GM21367 (cell line): ENCODE measurements around the gene BLOC1S4.
"Not testable (repeated sequence)": the region's sequence is repeated elsewhere in the genome, so short reads cannot be mapped to it uniquely, and the experiment has no call there.

Experiments
- ATAC-seq: cut with Tn5 transposase; IDR thresholded peaks from one replicate; pipeline ENCODE4 v1.9.1; 2021; ENCODE audit not compliant: unreplicated experiment

The BLOC1S4 gene, protein sequence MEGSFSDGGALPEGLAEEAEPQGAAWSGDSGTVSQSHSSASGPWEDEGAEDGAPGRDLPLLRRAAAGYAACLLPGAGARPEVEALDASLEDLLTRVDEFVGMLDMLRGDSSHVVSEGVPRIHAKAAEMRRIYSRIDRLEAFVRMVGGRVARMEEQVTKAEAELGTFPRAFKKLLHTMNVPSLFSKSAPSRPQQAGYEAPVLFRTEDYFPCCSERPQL

DNA sequence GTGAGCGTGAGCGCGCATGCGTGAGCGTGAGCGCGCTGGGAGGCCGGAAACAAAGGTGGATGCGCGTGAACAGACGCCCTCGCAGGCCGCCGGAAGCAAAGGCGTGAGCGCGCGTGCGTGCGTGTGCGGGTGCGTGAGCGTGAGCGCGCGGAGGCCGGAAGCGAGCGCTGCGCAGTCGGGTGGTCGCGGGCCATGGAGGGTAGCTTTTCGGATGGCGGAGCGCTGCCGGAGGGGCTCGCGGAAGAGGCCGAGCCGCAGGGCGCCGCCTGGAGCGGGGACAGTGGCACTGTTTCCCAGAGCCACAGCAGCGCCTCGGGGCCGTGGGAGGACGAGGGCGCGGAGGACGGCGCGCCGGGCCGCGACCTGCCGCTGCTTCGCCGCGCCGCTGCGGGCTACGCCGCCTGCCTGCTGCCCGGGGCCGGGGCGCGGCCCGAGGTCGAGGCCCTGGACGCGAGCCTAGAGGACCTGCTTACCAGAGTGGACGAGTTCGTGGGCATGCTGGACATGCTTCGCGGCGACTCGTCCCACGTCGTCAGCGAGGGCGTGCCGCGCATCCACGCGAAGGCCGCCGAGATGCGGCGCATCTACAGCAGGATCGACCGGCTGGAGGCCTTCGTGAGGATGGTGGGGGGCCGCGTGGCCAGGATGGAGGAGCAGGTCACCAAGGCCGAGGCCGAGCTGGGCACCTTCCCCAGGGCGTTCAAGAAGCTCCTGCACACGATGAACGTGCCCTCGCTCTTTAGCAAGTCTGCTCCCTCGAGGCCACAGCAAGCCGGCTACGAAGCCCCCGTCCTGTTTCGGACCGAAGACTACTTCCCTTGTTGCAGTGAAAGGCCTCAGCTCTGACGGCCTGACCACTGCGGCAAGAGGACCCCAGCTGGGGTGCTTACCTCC lies at the start of gene BLOC1S4:
TSS of gene BLOC1S4 (plus strand) at position 157 of the 894 bp plus-strand sequence. CDS start at position 193, 36 bp downstream.
- peak; percentile 72 for ATAC-seq

DNA sequence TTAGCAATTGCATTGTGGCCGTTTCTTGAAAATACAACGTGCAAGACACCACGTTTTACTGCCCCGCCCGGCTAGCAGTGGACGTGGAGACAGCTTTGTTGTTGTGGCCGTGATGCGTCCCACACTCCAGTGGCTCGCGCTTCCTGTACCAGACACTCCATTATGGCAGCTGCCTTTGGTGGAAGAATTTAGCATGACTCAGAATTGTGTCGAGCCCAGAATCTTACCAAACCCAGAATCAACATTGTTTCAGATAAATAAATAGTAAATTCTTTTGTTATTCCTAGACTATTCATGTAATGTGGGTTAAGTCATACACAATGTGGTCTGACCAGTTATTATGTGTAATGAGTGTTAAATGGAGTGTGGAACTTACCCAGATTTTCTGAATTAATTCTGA lies 47.6 kb upstream of the BLOC1S4 start:
- no peak for ATAC-seq

DNA sequence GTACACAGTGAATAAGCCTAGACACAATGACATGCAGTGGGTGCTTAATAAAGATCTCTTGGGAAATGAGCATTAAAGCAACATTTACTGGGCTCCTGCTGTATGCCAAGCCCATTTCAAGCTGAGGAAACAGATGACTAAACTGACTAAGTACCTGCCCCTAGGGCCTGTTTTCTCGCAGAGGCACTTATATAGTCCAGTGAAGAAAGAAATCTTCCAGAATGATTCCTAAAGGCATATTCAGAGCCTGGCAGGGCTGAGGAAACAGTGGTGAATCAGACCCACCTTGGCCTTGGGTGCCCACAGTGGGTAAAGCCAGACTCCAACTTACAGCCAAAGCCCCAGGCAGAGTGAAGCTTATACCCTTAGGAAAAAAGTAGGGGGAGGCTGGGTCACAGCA lies 44.3 kb upstream of the BLOC1S4 start:
- no peak for ATAC-seq

DNA sequence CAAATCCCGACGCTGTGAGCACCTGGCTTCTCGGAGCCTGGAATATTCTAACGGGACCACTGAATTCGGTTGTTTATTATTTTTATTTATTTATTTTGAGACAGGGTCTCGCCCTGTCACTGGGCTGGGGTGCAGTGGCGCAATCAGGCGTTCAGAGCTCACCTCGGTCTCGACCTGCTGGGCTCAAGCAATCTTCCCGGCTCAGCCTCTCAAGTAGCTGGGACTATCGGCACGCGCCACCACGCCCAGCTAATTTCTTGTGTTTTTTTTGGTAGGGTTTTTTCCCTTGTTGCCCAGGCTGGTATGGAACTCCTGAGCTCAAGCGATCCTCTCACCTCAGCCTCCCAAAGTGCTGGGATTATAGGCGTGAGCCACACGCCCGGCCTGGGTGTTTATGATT lies 43.8 kb upstream of the BLOC1S4 start:
- no peak for ATAC-seq

DNA sequence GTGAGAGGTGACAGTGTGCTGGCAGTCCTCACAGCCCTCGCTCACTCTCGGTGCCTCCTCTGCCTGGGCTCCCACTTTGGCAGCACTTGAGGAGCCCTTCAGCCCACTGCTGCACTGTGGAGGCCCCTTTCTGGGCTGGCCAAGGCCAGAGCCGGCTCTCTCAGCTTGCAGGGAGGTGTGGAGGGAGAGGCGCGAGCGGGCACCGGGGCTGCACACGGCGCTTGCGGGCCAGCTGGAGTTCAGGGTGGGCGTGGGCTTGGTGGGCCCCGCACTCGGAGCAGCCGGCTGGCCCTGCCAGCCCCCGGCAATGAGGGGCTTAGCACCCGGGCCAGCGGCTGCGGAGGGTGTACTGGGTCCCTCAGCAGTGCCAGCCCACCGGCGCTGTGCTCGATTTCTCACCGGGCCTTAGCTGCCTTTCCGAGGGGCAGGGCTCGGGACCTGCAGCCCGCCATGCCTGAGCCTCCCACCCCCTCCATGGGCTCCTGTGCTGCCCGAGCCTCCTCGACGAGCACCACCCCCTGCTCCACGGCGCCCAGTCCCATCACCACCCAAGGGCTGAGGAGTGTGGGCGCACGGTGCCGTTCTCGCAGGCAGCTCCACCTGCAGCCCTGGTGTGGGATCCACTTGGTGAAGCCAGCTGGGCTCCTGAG lies 43.3 kb upstream of the BLOC1S4 start:
- ATAC-seq: not testable (repeated sequence)

DNA sequence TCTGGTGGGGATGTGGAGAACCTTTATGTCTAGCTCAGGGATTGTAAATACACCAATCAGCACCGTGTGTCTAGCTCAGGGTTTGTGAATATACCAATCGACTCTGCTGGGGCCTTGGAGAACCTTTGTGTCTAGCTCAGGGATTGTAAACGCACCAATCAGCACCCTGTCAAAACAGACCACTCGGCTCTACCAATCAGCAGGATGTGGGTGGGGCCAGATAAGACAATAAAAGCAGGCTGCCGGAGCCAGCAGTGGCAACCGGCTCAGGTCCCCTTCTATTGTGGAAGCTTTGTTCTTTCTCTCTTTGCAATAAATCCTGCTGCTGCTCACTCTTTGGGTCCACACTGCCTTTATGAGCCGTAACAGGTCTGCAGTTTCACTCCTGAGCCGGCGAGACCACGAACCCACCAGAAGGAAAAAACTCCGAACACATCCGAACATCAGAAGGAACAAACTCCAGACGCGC lies 42.7 kb upstream of the BLOC1S4 start:
- not testable (repeated sequence) for ATAC-seq

DNA sequence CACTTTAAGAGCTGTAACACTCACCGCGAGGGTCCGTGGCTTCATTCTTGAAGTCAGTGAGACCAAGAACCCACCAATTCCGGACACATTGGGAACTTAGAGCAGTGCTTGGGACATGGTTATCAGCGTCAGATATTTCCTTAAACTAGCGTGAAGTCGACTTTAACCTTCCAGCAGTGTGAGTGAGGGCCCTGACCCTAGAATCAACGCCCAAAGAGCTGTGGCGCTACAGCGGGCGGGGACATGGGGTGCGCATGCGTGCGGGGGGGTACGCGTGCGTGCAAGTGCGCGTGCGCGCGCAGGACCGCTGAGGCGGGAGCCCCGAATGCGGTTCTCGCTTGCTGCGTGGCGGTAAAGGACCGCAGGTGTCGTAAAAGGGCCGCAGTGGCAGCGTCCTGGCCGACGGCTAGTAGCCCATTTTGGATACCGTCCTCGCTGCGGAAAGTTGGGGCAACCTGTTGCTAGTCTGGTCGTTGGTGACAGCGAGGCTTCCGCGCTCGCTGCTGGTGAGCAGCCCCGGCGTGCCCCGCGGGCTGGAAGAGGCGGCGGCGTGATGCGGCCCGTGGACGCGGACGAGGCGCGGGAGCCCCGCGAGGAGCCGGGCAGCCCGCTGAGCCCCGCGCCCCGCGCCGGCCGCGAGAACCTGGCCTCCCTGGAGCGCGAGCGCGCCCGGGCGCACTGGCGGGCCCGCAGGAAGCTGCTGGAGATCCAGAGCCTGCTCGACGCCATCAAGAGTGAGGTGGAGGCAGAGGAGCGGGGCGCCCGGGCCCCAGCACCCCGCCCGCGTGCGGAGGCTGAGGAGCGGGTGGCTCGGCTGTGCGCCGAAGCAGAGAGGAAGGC lies 42.1 kb upstream of the BLOC1S4 start:
- ATAC-seq: peak; percentile 55

DNA sequence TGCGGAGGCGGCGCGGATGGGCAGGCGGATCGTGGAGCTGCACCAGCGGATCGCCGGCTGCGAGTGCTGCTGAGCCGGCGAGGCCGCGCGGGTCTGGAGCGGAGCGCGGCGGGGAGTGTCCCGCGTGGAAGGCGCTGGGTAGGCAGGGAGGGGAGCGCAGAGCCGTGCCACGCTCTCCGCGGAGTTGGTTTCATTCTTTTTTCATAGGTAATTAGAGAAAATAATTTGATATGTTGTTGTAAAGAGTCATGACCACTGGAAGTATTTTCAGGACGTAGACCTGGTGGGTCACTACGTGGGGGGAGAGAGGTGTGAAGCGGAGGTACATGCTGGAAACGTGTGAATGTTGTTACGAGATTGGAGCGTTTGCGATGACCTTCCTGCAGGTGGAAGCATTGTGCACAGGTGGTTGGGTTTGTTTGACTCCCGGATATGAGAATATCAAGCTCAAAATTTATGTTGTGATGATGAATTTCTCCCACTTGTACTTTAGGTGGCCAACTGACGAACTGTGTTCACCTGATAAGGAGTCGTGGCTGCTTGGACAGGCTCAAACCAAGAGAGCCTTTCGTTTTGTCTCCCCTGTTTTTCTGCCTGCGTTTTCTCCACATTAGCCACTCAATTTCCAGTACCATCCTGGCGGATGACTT lies 41.3 kb upstream of the BLOC1S4 start:
- ATAC-seq: peak; percentile 47

DNA sequence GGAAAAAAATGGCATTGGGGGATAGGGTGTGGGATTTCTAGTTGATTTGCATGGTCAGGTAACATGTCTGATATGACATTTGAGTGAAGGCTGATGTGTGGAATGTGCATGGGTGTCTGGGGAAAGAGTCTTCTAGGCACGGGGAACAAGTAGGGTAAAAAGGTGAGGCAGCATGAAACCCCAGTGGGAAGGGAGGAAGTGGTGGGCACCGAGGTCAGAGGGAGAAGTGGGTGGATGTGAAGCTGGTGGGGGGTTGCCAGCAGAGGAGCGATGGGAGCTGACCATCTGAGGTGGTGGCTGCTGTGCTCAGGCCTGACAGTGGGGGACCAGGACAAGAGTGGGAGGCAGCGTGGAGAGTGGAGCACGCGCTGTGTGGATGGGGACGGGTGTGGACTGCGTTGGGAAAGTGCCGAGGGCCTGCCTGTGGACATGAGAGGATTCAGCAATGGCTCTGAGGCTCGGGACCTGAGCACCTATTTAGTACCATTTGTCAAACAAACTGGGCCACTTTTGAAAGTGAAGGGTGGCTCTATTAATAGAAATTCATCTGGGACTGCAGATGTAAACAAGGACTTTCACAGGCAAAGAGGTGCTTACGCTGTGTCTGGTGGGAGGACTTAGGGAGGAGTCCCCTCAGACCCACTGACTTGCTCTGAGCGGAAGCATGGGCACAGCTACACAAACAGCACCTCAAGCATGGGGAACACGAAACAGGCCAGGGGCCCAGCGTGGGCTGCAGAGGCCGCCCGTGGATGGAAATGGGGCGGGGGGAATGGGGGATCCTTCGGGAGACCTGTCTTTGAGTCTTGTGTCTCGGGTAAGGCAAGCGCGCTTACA lies 39.0 kb upstream of the BLOC1S4 start:
- ATAC-seq: no peak

DNA sequence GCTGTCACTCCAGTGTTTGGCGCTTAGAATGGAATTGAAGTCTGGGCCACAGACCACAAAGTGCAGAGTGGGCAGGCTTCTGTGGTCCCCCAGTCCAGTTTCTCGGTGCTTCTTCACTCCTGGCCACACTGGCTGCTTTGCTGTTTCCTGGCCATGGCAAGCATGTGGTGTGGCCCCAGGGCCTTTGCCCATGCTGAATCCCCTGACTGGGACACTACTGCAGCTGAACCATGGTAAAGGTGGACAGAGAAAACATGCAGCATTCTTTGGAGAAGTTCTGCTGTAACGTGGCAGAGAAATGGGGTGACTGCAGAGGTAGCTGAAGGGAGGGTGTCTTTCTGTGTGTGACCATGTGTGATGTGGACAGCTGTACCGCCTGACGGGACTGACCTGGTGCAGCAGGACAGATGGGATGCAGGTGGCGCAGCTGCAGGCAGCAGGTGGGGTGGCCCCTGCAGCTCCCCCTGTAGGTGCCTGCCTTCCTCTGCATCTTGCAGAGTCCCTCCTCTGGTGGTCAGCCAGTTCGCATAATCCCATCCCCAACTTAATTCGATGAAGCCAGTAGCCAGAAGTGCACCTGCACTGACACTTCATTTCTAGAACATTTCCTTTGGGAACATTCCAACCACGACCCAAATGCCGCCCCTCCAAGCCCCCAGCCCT lies 35.5 kb upstream of the BLOC1S4 start:
- ATAC-seq: no peak

DNA sequence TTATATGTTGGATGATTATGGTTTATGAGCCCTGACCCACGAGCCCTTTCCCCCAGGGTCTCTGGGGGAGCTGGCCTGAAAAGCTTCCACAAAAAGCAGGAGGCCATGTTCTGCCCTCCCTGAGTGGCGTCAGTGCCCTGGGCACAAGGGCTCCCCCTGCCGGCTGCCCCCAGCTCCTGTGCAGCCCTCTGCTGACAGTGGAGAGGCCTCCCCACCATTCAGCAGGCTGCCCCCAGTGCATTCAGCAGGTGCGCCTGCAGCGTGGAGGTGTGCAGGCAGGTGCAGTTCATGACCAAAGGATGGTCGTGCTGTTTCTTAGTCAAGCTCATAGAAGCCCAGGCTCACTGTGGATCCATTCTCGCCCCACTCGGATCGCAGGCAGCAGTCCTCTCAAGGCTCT lies 34.8 kb upstream of the BLOC1S4 start:
- no peak for ATAC-seq

DNA sequence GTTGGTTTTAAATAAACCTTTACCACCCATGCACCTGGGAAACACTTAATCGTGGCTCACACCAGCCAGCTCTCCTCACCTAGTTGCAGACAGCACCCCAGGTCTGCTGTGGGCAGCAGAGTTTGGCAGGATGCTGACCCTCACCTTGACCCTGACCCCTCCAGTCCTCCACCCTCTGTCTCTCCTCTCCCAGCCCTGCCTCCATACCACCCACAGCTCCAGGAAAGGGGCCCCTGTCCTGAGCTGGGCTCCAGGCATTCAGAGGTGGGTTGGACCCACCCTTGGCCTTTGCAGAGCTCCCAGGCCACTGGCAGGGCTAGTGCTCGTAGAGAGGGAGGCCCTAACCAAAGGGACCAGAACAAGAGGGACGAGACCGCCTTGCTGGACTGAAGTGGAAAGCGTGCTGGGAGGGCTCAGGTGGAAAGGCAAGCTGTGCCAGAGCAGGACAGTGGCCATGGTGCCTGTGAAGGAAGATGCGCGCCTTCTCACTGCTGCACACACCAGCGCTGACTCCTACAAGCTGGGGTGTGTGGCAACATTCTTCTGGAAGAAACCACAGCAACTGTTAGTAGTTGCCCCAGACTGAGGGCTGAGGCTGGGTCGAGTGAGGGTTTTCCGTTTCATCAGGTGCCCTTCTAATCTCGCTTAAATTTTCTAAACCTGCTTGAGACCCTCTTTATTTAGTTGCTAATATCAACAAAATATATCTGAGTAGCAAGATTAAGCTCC lies 32.9 kb upstream of the BLOC1S4 start:
- no peak for ATAC-seq

DNA sequence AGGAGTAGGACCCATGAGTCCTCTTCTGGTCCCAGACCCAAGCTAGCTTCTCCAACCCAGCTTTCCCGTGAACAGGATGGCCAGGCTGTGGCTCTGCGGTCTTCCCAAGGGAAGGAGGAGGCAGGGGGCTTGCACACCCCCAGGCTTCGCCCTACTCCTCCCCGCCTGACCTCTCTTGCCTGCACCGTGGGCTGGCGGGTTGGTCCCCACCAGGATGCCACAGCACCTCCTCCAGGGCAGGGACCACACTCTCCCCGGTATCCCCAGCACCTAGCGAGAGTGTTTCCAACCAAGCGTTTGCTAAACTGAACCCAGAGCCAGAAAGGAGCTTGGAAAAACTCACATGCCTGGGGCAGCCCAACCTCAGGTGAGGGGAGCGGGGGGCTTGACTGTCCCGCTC lies 31.3 kb upstream of the BLOC1S4 start:
- no peak for ATAC-seq

DNA sequence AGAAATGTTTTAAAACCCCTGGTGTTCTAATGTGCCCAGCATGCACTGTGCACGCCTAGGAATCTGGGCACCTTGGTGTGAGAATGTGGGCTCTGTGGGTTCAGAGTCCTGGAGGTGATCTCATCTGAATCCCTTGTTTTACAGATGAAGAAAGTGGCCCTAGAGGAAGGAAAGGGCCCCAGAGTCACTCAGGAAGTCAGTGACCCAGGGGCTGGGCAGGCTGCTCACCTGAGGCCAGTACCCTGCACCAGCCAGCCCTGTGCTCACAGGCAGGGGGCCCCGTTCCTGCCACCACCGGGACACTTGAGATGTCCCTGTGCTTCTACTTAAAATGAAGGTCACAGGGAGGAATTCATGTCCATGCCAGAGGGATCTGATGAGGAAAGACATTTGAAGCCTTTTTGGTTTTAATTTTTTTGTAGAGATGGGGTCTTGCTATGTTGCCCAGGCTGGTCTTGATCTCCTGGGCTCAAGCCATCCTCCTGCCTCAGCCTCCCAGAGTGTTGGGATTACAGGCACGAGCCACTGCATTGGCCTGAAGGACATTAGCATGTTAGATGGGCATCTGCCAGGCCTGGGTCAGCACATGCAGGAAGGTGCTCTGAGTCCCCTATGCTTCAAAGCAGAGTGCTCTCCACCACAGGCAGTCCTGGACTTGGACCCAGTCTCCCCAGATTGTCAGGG lies 29.7 kb upstream of the BLOC1S4 start:
- no peak for ATAC-seq

DNA sequence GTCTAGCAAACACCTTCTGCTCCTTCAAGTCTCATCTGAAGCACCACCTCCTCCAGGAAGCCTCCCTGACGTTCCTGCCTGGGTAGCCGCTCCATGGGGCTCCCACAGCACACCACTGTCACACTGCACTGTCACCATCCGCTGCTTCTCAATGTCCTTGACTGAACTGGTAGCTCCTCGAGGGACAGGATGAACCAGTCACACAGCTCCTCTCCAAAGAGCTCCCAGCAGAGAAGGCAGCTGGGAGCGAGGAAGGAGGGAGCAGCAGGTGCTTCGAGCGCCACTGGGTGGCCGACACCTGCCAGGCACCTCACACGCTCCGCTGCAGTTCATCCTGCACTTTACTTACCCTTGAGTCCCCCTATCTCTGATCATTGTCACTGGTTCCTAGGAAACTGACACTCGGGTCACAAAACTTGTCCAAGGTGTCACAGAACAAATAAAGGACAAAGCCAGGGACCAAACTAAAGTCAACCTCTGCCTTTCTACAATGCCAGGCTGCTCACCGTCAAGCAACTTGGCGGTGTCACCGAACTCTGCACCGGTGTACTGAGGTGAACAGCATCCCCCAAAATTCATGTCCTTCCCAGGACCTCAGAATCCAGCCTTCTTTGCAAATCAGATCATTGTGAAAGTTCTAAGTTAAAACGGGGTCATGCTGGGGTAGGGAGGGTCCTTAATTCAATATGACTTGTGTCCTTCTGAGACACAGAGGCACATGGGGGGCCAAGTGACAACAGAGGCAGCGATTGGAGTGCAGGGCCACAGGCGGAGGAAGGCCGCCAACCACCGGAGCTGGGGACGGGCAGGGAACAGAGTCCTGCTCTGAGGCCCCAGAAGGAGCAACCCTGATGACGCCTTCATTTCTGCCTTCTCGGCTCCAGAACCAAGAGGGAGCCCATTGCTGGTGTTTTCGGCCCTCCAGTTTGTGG lies 27.8 kb upstream of the BLOC1S4 start:
- no peak for ATAC-seq

DNA sequence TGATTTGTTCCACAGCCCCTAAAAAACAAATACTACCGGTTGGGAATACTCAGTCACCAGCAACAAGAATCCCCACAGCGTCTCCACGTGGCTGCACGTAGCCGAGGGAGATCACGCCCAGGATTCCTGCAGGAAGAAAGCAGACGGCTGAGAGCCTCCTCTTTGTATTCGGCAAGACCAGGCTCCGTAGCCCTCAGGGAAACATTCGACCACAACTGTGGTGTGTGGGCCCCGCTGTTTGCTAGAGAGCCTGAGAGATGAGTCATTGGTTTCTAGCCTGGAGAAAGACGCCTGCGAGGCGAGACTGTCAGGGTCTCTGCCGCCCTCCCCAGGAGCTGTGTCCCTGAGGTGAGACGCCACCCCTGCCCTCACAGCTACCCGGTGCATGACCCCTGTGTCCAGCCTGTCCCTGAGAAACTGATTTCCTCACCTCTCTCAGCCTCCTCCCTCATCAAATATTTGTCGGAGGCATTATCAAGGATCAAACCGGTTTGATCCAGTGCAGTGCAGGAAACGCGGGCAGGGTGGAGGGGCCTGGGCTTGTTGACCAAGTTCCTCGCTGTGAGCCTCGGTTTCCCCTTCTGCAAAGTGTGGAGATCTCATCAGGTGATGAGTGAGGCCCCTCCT lies 27.0 kb upstream of the BLOC1S4 start:
- peak; percentile 71 for ATAC-seq
